ENCODE results near the gene PTGR1. TPM values are rescaled to one million over a fixed set of nuclear protein-coding genes. Genes with fewer than 3 reads are reported as not detected.
A peak's percentile ranks its signal among the peaks of the same experiment; 100 is the strongest.

Gene PTGR1
- total and polyA plus RNA-seq, 2 donors from 2014 or later = 75.1 to 285 TPM

DNA sequence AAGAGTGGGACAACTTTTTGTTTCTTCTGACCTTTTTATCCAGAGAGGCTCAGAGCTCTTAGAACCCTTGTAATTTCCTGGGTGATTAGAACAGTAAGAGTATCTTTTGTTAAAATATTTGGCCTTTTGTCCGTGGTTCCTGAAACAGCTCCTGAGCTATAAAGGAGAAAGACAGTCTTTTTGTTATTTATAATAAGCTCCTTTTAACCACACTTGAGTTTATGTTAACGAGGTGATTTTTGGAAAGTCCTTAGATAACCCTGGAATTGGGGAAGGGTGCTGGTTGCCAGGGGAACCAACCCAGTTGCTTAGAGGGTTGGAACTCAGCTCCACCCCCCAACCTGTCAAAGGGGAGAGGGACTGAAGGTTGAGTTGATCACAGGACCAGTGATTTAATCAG is 69.7 kb downstream of the PTGR1 start:
- Histone ChIP-seq H3K9me3 (ENCODE audit: control insufficient read depth in 2 of 3, insufficient read depth in 1 of 3, low read length in 3 of 3) (peaks cover 0 to 9% (median 5%) of the 10 kb centered on the region in 3 donors), H3K4me3 (ENCODE audit: low read length in 3 of 3) (no peak overlapping the region), H3K27me3 (ENCODE audit: control insufficient read depth, insufficient read depth, low read length) (no peaks in the 10 kb centered on the region), H3K27ac (ENCODE audit: low read depth in 2 of 2, low read length in 2 of 2) (no peak overlapping the region), H3K4me1 (ENCODE audit: control insufficient read depth in 2 of 3, insufficient read depth in 2 of 3, low read depth in 1 of 3, low read length in 3 of 3) (peaks cover 0 to 5% (median 4%) of the 10 kb centered on the region in 3 donors), H3K36me3 (ENCODE audit: control insufficient read depth in 2 of 3, insufficient read depth in 3 of 3, low read length in 3 of 3) (peaks cover 0 to 6% (median 2%) of the 10 kb centered on the region in 3 donors), H3K9ac (ENCODE audit: low read length in 3 of 3) (no peak overlapping the region)
- intact Hi-C loops (cut with DNase I) = no loop called here
- DNase-seq (no peak), FAIRE-seq (no peak)
- TF ChIP-seq, protein P1, sequence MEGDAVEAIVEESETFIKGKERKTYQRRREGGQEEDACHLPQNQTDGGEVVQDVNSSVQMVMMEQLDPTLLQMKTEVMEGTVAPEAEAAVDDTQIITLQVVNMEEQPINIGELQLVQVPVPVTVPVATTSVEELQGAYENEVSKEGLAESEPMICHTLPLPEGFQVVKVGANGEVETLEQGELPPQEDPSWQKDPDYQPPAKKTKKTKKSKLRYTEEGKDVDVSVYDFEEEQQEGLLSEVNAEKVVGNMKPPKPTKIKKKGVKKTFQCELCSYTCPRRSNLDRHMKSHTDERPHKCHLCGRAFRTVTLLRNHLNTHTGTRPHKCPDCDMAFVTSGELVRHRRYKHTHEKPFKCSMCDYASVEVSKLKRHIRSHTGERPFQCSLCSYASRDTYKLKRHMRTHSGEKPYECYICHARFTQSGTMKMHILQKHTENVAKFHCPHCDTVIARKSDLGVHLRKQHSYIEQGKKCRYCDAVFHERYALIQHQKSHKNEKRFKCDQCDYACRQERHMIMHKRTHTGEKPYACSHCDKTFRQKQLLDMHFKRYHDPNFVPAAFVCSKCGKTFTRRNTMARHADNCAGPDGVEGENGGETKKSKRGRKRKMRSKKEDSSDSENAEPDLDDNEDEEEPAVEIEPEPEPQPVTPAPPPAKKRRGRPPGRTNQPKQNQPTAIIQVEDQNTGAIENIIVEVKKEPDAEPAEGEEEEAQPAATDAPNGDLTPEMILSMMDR (IDR thresholded peaks at IDR 0.05; ENCODE audit: borderline replicate concordance, extremely low read depth, insufficient read depth) = no peak

DNA sequence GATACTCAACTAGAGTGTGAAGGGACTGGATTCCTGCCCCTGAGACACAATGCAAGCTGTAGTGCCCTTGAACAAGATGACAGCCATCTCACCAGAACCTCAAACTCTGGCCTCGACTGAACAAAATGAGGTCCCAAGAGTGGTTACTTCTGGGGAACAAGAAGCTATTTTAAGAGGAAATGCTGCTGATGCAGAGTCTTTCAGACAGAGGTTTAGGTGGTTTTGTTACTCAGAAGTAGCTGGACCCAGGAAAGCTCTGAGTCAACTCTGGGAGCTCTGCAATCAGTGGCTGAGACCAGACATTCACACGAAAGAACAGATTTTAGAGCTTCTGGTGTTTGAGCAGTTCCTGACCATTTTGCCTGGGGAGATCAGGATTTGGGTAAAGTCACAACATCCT is 72.1 kb downstream of the PTGR1 start:
- Histone ChIP-seq H3K4me3 (ENCODE audit: low read length in 3 of 3) (no peak overlapping the region), H3K4me1 (ENCODE audit: control insufficient read depth in 2 of 3, insufficient read depth in 2 of 3, low read depth in 1 of 3, low read length in 3 of 3) (peaks cover 0 to 5% (median 4%) of the 10 kb centered on the region in 3 donors), H3K9me3 (ENCODE audit: control insufficient read depth in 2 of 3, insufficient read depth in 1 of 3, low read length in 3 of 3) (no peaks in the 10 kb centered on the region), H3K36me3 (ENCODE audit: control insufficient read depth in 2 of 3, insufficient read depth in 3 of 3, low read length in 3 of 3) (no peaks in the 10 kb centered on the region), H3K27me3 (ENCODE audit: control insufficient read depth, insufficient read depth, low read length) (no peaks in the 10 kb centered on the region), H3K27ac (ENCODE audit: low read depth in 2 of 2, low read length in 2 of 2) (no peak overlapping the region), H3K9ac (ENCODE audit: low read length in 3 of 3) (no peak overlapping the region)
- FAIRE-seq = no peak
- intact Hi-C loops (cut with DNase I) = no loop called here
- DNase-seq = no peak
- TF ChIP-seq, protein P1 (IDR thresholded peaks at IDR 0.05; ENCODE audit: borderline replicate concordance, extremely low read depth, insufficient read depth) = no peak

DNA sequence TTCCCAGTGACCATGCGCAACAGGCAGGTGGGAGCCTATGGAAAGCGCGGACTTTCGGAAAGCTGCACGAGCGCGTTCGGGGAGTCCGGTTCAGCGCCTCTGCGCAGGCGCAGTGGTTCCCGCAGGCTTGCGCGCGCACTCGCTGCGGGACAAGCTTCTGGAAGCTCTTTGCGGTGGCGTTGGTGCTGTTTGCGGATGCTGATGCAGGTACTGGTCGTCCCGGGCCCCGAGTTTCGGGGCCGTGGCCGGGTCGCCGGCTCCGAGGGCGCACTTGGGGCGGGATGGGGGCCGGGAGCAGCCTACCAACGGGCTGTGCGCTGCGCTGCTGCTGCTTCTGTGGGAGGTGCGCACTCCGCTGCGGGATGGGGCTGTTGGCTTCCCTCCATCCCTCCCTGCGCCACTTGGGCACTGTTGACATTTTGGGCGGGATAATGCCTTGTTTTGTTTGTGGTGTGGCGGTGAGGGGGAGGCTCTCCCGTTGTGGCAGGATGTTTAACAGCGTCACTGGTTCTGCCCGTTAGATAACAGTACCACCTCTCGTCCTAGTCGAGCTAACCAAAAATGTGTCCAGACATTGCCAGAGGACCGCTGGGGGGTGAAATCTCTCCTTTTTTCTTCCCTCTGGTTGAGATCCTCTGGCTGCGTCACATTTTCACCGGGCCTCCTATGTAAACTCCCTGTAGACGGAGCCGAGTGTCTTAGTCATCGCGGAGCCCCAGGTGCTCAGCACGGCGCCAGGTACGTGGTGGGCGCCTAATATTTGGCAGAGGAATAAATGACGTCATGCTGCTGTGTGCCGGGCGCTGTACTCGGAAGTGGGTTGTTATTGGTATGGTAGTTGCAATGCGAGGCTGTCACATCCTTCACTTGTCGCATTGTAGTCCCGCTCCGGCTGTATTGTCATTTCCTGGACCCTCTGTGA is 74.1 kb downstream of the PTGR1 start, which contains the start of gene ZNF483:
TSS of gene ZNF483 (plus strand) at position 124 of the 922 bp plus-strand sequence. CDS start 2,217 bp downstream, outside the sequence.
- intact Hi-C loops (cut with DNase I) = no loop called here
- H3K27me3 ChIP-seq (ENCODE audit: control insufficient read depth, insufficient read depth, low read length) = no peaks in the 10 kb centered on the region
- H3K27ac ChIP-seq (ENCODE audit: low read depth in 2 of 2, low read length in 2 of 2) = no peak within 1 kb of the TSS
- H3K4me3 ChIP-seq (ENCODE audit: low read length in 3 of 3) = peak within 1 kb of the TSS; percentile 81 to 86 (median 83)
- no peaks in the 10 kb centered on the region for H3K36me3 ChIP-seq (ENCODE audit: control insufficient read depth in 2 of 3, insufficient read depth in 3 of 3, low read length in 3 of 3)
- FAIRE-seq = no peak
- peak within 1 kb of the TSS; percentile 66 to 95 (median 89) for H3K9ac ChIP-seq (ENCODE audit: low read length in 3 of 3)
- H3K9me3 ChIP-seq (ENCODE audit: control insufficient read depth in 2 of 3, insufficient read depth in 1 of 3, low read length in 3 of 3) = no peaks in the 10 kb centered on the region
- H3K4me1 ChIP-seq (ENCODE audit: control insufficient read depth in 2 of 3, insufficient read depth in 2 of 3, low read depth in 1 of 3, low read length in 3 of 3) = peaks cover 0 to 5% (median 4%) of the 10 kb centered on the region in 3 donors
- peak; percentile 88 to 96 (median 92) for DNase-seq
- TF ChIP-seq, protein P1 (IDR thresholded peaks at IDR 0.05; ENCODE audit: borderline replicate concordance, extremely low read depth, insufficient read depth) = no peak
